HG02759 (cell line): ENCODE results near the gene CHEK1.
"Not testable (repeated sequence)": the region's sequence is repeated elsewhere in the genome, so short reads cannot be mapped to it uniquely, and the experiment has no call there.

Experiments used
- ATAC-seq: cut with Tn5 transposase; IDR thresholded peaks from one replicate; pipeline ENCODE4 v1.9.1; 2021; ENCODE audit warnings: mild to moderate bottlenecking, moderate library complexity; ENCODE audit not compliant: unreplicated experiment

CHEK1 gene

GRCh38 chr11:125690006-125690405 lies 65.0 kb downstream of the CHEK1 start:
- no peak for ATAC-seq

- ATAC-seq = no peak
These were observed 67.9 kb downstream of the CHEK1 start for GRCh38 chr11:125692887-125693286.

GRCh38 chr11:125694951-125695350 lies 70.0 kb downstream of the CHEK1 start:
- ATAC-seq = no peak

GRCh38 chr11:125701018-125701610 lies 76.2 kb downstream of the CHEK1 start:
- ATAC-seq = no peak

- no peak for ATAC-seq
These were observed 77.1 kb downstream of the CHEK1 start for GRCh38 chr11:125701858-125702621.

- ATAC-seq = not testable (repeated sequence)
These were observed 79.7 kb downstream of the CHEK1 start for GRCh38 chr11:125704686-125705085.

- ATAC-seq = no peak
These were observed 95.8 kb downstream of the CHEK1 start for GRCh38 chr11:125720781-125721180.

GRCh38 chr11:125724125-125724524 lies 99.2 kb downstream of the CHEK1 start:
- no peak for ATAC-seq
